ENCODE results near the gene FSD1L.

Gene FSD1L

DNA sequence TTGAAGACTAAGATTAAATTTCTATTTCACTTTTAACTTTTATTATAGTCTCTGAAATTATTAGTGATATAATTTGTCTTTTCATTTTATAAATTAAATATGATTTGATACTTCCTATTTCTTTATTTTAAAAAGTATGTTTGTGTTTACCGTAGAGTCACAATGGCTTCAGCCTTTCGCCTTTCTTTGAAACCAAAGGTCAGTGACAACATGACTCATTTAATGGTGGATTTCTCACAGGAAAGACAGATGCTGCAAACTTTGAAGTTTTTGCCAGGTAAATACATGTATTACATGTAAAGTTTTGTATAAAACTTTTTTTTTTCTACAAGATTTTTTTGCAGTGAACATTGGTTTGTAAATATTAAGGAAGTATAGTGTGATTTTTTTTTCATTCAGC is 36.4 kb downstream of the FSD1L start:
- TF ChIP-seq, protein P1, sequence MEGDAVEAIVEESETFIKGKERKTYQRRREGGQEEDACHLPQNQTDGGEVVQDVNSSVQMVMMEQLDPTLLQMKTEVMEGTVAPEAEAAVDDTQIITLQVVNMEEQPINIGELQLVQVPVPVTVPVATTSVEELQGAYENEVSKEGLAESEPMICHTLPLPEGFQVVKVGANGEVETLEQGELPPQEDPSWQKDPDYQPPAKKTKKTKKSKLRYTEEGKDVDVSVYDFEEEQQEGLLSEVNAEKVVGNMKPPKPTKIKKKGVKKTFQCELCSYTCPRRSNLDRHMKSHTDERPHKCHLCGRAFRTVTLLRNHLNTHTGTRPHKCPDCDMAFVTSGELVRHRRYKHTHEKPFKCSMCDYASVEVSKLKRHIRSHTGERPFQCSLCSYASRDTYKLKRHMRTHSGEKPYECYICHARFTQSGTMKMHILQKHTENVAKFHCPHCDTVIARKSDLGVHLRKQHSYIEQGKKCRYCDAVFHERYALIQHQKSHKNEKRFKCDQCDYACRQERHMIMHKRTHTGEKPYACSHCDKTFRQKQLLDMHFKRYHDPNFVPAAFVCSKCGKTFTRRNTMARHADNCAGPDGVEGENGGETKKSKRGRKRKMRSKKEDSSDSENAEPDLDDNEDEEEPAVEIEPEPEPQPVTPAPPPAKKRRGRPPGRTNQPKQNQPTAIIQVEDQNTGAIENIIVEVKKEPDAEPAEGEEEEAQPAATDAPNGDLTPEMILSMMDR (IDR thresholded peaks at IDR 0.05), result no peak
- H3K27ac ChIP-seq, result no peak overlapping the region

DNA sequence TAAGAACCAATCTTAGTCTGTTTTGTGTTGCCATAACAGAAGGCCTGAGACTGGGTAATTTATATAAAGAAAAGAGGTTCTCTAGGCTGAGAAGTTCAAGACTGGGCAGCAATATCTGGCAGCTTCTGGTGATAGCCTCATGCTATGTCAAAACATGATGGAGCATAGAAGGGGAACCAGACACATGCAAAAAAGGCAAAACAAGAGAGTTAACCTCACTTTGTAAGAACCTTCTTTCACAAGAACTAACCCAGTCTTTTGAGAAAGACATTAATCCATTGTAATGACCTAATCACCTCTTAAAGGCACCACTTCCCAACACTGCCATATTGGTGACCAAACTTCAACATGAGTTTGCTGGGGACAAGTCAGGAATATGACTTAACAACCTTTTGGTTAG is 37.3 kb downstream of the FSD1L start:
- no peak overlapping the region for H3K27ac ChIP-seq
- TF ChIP-seq, protein P1 (IDR thresholded peaks at IDR 0.05), result no peak
- no peak for TF ChIP-seq ZFX (IDR thresholded peaks at IDR 0.05; ENCODE audit: borderline replicate concordance)

DNA sequence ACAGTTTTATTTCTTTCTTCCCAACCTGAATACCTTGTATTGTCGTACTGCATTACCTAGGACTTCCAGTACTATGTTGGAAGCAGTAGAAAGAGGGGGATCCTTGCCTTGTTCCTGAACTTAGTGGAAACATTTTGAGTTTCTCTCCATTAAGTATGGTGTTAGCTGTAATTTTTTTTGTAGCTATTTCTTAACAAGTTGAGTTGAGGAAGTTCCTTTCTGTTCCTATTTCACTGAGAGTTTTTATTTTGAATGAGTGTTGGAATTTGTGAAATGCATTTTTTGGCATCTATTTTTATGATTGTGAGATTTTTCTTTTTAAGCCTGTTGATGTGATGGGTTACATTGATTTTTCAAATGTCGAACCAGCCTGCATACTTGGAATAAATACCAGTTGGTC is 49.0 kb downstream of the FSD1L start:
- no peak for TF ChIP-seq ZFX (IDR thresholded peaks at IDR 0.05; ENCODE audit: borderline replicate concordance)
- TF ChIP-seq, protein P1 (IDR thresholded peaks at IDR 0.05), result no peak
- H3K27ac ChIP-seq, result no peak overlapping the region

DNA sequence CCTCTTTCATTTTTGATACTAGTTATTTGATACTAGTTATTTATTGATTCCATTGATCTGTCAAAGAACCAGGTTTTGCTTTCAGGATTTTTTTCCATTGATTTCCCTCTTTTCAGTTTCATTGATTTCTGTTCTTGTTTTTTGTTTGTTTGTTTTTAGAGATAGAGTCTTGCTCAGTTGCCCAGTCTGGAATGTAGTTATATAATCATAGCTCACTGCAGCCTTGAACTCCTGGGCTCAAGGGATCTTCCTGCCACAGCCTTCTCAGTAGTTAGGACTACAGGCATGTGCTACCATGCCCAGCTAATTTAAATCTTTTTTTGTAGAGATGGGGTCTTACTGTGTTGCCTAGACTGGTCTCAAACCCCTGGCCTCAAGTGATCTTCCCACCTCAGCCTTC is 49.9 kb downstream of the FSD1L start:
- no peak for TF ChIP-seq ZFX (IDR thresholded peaks at IDR 0.05; ENCODE audit: borderline replicate concordance)
- TF ChIP-seq, protein P1 (IDR thresholded peaks at IDR 0.05), result no peak
- no peak overlapping the region for H3K27ac ChIP-seq

DNA sequence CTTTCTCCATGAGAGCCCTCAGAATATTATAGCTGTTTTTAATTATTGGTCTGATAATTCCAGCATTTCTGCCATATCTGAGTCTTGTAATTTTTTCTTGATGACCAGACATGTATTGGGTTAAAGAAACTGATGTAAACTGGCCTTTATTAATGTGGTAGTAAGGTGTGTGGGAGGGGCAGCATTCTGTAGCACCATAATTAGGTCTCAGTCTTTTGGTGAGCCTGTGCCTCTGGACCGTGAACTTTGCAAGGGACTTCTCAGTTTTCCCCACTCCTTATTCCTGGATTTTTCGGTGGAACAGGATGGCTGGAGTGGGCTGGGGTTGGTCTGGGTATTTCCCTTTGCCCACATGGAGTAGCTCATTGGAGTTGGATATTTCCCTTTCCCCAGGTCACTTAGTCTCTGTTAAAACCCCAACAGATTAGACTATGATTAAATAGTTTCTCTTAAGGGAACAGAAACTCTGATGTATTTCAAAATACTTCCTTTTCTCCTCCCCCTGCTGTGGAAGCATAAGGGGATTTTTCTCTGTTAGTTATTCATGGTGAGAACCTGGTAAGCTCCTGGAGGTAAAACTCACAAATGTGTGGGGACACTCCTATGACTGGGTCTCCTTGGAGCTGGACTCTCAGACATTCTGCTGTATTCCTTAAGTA is 52.4 kb downstream of the FSD1L start:
- TF ChIP-seq ZFX (IDR thresholded peaks at IDR 0.05; ENCODE audit: borderline replicate concordance), result no peak
- TF ChIP-seq, protein P1 (IDR thresholded peaks at IDR 0.05), result no peak
- no peak overlapping the region for H3K27ac ChIP-seq

DNA sequence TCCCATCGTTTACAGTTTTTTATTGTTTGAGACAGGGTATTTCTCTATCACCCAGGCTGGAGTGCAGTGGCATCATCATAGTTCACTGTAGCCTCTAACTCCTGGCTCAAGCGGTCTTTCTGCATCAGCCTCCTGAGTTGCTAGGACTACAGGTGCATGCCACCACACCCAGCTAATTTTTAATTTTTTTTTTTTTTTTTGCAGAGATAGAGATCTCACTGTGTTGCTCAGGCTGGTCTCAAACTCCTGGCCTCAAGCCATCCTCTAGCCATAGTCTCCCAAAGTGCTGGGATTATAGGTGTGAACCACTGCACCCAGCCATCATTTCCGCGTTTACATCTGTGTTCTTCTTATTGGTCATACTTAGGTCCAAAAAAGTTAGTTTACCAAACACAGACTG is 53.6 kb downstream of the FSD1L start:
- no peak overlapping the region for H3K27ac ChIP-seq
- TF ChIP-seq ZFX (IDR thresholded peaks at IDR 0.05; ENCODE audit: borderline replicate concordance), result no peak
- TF ChIP-seq, protein P1 (IDR thresholded peaks at IDR 0.05), result no peak

DNA sequence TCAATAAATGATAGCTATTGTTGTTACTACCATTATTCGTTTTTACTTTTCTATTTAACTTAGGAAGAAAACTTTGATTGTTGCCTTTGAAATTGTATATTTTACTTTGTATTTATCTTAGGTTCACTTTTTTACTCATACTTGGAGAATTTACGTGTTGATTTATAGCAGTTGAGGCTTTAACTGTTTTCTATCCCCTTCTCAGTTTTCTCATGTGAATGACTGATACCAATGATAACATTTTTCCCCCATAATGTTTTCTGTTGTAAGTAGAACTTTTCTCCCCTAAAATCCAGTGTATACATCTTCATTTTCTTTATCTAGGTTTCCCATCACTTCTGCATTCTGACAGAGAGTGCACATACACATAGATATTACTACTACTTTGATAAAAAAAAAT is 54.4 kb downstream of the FSD1L start:
- TF ChIP-seq ZFX (IDR thresholded peaks at IDR 0.05; ENCODE audit: borderline replicate concordance), result no peak
- TF ChIP-seq, protein P1 (IDR thresholded peaks at IDR 0.05), result no peak
- no peak overlapping the region for H3K27ac ChIP-seq

Data from 22Rv1 (cell line).